Activated CD8-positive, alpha-beta T cell treated with anti-CD3 and anti-CD28 coated beads, Interleukin-2, amount 10 ng/mL, durations not matched to agents 7 days and 5 days (primary cell): Measurements from ENCODE around the gene SLC25A20. TPM values are rescaled to one million over a fixed set of nuclear protein-coding genes. Genes with fewer than 3 reads are reported as not detected.
"Not testable (repeated sequence)": the region's sequence is repeated elsewhere in the genome, so short reads cannot be mapped to it uniquely, and the experiment has no call there.

Experiments used
- ATAC-seq: fragments of 150-1000 bp; cut with Tn5 transposase; one replicate; pipeline ENCODE4 v1.10.0; 2021; ENCODE audit warnings: moderate library complexity
- CTCF ChIA-PET: fragments of 350-600 bp; sonication (Branson Sonifier 250); formaldehyde crosslinking; loops from one replicate; lab custom pipeline; 2021; ENCODE audit warnings: antibody characterized with exemption; lab: Charles Lee
- POLR2A ChIA-PET: fragments of 350-600 bp; sonication (Branson Sonifier 250); formaldehyde crosslinking; loops from one replicate; lab custom pipeline; 2021; ENCODE audit warnings: antibody characterized with exemption; lab: Charles Lee
- DNase-seq: peaks from one replicate; pipeline ENCODE4 v3.0.0-alpha.2; 2020
- H3K27ac Mint-ChIP-seq: one replicate; pipeline ENCODE4 v1.8.0; 2021; ENCODE audit warnings: mild to moderate bottlenecking, mixed read lengths
- H3K27me3 Mint-ChIP-seq: one replicate; pipeline ENCODE4 v1.8.0; 2021; ENCODE audit warnings: low read depth, mixed read lengths
- H3K36me3 Mint-ChIP-seq: one replicate; pipeline ENCODE4 v1.8.0; 2021; ENCODE audit warnings: low read depth, mixed read lengths
- H3K4me1 Mint-ChIP-seq: one replicate; pipeline ENCODE4 v1.8.0; 2021; ENCODE audit warnings: low read depth, mixed read lengths
- H3K4me3 Mint-ChIP-seq: one replicate; pipeline ENCODE4 v1.8.0; 2021; ENCODE audit warnings: mild to moderate bottlenecking, mixed read lengths
- H3K9me3 Mint-ChIP-seq: one replicate; pipeline ENCODE4 v1.8.0; 2022; ENCODE audit warnings: mixed read lengths; ENCODE audit not compliant: insufficient read depth
- total RNA-seq, 2 experiments: library from RNA; stranded (reverse); gene quantifications; one replicate each; pipeline ENCODE4 v1.2.3, GENCODE V29; 2021

Gene SLC25A20
- total RNA-seq, 2 experiments from 2014 or later, result 29.9 to 33.1 TPM

DNA sequence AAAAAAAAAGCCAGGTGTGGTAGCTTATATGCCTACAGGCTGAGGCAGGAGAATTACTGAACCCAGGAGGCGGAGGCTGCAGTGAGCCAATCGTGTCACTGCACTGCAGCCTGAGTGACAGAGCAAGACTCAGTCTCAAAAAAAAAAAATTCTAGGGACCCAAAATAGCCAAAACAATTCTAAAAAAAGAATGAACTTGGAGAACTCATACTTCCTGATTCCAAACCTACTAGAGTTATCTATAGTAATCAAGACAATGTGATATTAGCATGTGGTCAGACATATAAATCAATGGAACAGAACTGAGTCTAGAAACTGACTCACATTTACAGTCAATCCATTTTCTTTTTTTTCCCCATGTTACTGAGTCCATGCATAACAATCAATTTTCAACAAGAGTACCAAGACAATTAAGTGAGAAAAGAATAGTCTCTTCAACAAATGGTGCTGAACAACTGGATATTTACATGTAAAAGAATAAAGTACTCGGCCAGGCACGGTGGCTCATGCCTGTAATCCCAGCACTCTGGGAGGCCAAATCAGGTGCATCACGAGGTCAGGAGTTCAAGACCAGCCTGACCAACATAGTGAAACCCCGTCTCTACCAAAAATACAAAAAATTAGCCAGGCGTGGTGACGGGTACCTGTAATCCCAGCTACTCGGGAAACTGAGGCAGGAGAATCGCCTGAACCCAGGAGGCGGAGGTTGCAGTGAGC is 62.9 kb downstream of the SLC25A20 start:
- Mint-ChIP-seq H3K36me3 (peaks cover 16% of the 10 kb centered on the region), H3K9me3 (no peaks in the 10 kb centered on the region), H3K27ac (no peak overlapping the region), H3K27me3 (no peaks in the 10 kb centered on the region), H3K4me3 (no peak overlapping the region), H3K4me1 (no peaks in the 10 kb centered on the region)
- ChIA-PET CTCF (no interaction called here), POLR2A (no interaction called here)
- no peak for ATAC-seq
- DNase-seq, result no peak

DNA sequence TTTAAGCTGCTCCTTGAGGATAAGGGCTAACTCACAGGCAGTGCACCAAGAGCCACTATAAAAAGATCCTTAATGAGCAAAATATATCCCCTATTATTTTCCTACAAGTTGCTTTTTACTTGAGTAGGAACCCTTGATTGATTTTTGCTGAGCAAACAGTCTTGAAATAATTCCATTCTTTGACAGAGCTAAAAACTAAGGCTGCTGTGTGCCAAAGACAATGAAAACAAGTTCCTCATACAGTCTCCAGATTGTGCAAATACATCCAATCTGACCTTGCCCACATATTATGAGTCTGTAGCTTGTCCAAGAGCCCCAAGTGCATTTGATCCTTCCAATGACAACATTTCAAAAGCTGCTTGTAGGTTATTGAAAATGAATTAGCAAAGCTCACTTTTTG is 66.0 kb downstream of the SLC25A20 start:
- POLR2A ChIA-PET, result no interaction called here
- no peaks in the 10 kb centered on the region for H3K27me3 Mint-ChIP-seq
- H3K27ac Mint-ChIP-seq, result no peak overlapping the region
- no peak for DNase-seq
- no peaks in the 10 kb centered on the region for H3K9me3 Mint-ChIP-seq
- no peak overlapping the region for H3K4me3 Mint-ChIP-seq
- H3K4me1 Mint-ChIP-seq, result no peaks in the 10 kb centered on the region
- peaks cover 14% of the 10 kb centered on the region for H3K36me3 Mint-ChIP-seq
- ATAC-seq, result no peak
- CTCF ChIA-PET, result interaction anchor here (0.8 to 1.5 kb wide), 5 partner anchors 13 to 393 kb away, joined by 3 to 6 read pairs (median 3); partner anchors contain the start of genes CCDC51, PRKAR2A and TMA7

DNA sequence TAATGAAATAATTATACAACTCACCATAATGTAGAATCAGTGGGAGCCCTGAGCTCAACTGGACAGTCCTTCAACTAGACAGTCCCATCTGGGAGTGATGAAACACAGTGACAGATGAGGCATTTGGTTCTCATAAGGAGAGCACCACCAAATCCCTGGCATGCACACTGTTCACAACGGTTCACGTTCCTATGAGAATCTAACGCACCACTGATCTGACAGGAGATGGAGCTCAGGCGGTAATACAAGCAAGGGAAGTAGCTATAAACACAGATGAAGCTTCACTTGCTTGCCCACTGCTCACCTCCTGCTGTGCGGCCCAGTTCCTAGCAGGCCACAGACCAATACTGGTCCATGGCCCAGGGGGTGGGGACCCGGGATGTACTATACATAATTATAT is 68.0 kb downstream of the SLC25A20 start:
- Mint-ChIP-seq H3K27me3 (no peaks in the 10 kb centered on the region), H3K4me3 (no peak overlapping the region), H3K9me3 (no peaks in the 10 kb centered on the region), H3K27ac (no peak overlapping the region), H3K36me3 (peaks cover 6% of the 10 kb centered on the region), H3K4me1 (no peaks in the 10 kb centered on the region)
- ChIA-PET POLR2A (no interaction called here), CTCF (no interaction called here)
- no peak for DNase-seq
- no peak for ATAC-seq

DNA sequence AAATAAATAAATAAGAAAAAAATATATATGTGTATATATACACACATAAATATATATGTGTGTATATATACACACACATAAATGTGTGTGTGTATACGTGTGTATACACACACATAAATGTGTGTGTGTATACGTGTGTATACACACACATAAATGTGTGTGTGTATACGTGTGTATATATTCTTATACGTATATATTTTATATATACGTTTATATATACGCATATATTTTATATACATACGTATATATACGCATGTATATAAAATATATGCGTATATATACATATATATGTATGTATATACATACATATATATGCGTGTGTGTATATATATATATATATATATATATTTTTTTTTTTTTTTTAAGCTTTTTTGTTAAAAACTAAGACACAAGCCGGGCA is 69.2 kb downstream of the SLC25A20 start:
- H3K9me3 Mint-ChIP-seq, H3K4me1 Mint-ChIP-seq, POLR2A ChIA-PET, H3K36me3 Mint-ChIP-seq, DNase-seq, CTCF ChIA-PET, H3K4me3 Mint-ChIP-seq, H3K27ac Mint-ChIP-seq, ATAC-seq, H3K27me3 Mint-ChIP-seq: not testable (repeated sequence)

DNA sequence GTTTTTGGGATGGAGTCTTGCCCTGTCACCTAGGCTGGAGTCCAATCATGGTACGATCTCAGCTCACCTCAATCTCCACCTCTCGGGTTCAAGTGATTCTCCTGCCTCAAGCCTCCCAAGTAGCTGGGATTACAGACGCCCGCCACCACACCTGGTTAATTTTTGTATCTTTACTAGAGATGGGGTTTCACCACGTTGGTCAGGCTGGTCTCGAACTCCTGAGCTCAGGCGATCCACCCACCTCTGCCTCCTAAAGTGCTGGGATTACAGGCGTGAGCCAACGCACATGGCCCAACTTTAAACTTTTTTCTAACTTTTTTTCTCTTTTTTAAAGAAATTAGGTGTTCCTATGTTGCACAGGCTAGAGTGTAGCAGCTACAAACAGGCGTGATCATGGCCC is 70.8 kb downstream of the SLC25A20 start:
- DNase-seq, POLR2A ChIA-PET, H3K4me1 Mint-ChIP-seq, H3K4me3 Mint-ChIP-seq, CTCF ChIA-PET, ATAC-seq, H3K9me3 Mint-ChIP-seq, H3K27me3 Mint-ChIP-seq, H3K27ac Mint-ChIP-seq, H3K36me3 Mint-ChIP-seq: not testable (repeated sequence)

DNA sequence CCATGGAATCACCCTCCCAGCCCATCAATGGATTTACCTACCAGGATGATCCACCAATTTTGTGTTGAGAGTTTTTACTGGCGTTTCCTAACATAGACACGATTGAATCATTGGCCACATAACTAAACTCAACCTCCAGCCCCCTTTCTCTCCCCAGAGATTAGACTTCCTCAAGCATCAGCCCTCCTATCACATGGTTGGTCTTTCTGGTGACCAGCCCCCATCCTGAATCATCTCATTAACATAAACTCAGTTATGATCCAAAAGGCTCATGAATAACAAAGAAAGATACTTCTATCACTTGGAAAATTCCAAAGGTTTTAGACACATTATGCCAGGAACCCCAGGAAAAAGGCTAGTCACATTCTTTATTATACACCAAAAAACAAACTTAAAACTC is 72.2 kb downstream of the SLC25A20 start:
- ATAC-seq (no peak), DNase-seq (no peak)
- Mint-ChIP-seq H3K4me1 (no peaks in the 10 kb centered on the region), H3K36me3 (peaks cover 4% of the 10 kb centered on the region), H3K27me3 (no peaks in the 10 kb centered on the region), H3K27ac (no peak overlapping the region), H3K9me3 (no peaks in the 10 kb centered on the region), H3K4me3 (no peak overlapping the region)
- POLR2A ChIA-PET, result no interaction called here
- CTCF ChIA-PET, result no interaction called here

DNA sequence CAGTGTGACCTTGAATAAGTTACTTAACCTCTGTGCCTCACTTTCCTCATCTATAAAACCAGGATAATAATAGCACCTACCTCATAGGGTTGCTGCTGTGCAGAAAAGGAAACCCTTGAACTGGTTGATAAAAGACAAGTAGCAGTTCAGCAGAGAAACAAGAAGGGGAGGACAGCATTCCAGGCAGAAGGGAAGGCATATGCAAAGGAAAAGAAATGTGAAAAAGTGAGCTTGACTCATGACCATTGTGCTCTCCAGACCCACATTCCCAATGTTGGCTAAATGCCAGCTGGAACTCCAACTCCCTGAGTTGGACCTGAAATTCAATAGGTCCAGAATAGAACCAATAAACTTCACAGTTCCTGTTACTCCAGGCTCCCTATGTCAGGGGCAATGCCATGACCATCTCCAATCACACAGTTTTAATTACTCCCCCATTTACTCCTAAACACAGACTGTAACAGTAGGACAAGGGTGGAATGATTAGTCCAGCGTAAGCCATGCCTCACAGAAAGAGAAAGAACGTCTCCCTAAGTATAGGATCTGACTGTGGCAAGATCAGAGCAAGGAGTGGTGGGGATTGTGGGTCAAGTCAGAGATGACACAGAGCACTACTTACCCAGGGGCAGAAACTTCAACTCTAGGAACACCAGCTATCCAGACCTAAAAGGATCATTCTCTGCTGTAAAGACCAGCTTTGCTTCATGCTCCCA is 77.9 kb downstream of the SLC25A20 start:
- H3K36me3 Mint-ChIP-seq, result peaks cover 4% of the 10 kb centered on the region
- no peak overlapping the region for H3K4me3 Mint-ChIP-seq
- ChIA-PET CTCF (no interaction called here), POLR2A (no interaction called here)
- no peak overlapping the region for H3K27ac Mint-ChIP-seq
- H3K4me1 Mint-ChIP-seq, result peaks cover 14% of the 10 kb centered on the region
- no peaks in the 10 kb centered on the region for H3K9me3 Mint-ChIP-seq
- H3K27me3 Mint-ChIP-seq, result no peaks in the 10 kb centered on the region
- DNase-seq (no peak), ATAC-seq (no peak)

DNA sequence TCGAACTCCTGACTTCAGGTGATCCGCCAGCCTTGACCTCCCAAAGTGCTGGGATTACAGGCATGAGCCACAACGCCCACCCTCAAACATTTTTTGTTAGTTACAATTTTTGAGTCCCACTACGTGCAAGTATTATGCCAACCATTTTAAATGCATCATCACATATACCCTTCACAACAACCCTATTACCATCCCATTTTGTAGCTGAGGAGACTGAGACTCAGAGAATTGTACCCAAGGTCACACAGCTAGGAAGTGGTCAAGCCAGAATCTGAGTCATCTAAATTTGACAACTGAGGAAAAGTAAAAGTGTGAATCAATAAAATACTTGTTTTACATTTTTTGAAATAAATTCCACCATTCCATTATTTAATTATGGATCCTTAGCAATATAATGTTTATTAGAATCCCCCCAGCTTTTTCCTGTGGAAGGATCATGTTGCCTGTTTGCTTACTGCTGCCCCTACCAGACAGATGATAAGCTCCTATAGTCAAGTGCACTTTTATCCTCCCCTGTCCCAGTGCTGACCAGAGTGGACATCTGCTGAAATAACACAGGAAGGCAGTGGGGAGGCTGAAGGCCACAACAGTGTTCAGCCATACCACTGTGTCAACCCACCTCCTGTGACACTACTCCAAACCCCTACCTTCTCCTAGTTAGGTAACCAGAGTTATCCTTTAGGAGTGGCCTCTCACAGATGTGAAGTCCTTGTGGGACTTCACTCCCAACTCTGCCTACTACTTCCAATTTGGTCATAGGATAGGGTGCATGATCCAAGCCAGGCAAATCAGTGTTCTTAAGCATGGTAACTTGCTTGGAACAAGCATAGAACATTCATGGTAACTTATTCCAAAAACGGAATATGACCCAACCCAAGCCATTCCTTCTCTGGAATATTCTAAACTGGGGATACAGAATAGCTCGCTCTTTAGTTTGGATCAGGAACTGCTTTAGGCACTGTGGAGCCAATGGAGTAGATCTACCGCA is 79.2 kb downstream of the SLC25A20 start:
- H3K4me3 Mint-ChIP-seq, result no peak overlapping the region
- peaks cover 15% of the 10 kb centered on the region for H3K4me1 Mint-ChIP-seq
- DNase-seq, result no peak
- no peaks in the 10 kb centered on the region for H3K9me3 Mint-ChIP-seq
- CTCF ChIA-PET, result no interaction called here
- H3K27ac Mint-ChIP-seq, result no peak overlapping the region
- ATAC-seq, result no peak
- peaks cover 5% of the 10 kb centered on the region for H3K36me3 Mint-ChIP-seq
- no peaks in the 10 kb centered on the region for H3K27me3 Mint-ChIP-seq
- POLR2A ChIA-PET, result interaction anchor here (0.5 kb wide), 1 partner anchor 379 kb away, joined by 3 read pairs; no protein-coding TSS in a partner anchor

DNA sequence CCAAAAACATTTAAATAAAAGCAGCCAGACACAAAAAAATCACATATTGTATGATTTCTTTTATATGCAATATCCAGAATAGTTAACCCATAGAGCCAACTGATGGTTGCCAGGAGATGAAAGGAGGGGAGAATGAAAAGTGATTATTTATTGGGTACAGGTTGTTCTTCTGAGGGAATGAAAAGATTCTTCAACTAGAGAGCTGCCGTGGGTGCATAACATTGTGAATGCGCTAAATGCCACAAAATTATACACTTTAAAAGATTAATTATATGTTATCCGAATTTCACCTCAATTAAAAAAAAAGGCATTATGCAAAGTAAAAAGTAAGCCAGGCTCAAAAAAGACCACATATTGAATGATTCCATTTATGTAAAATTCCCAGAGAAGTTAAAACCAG is 87.2 kb downstream of the SLC25A20 start:
- Mint-ChIP-seq H3K9me3 (peaks cover 17% of the 10 kb centered on the region), H3K27me3 (no peaks in the 10 kb centered on the region), H3K4me1 (peaks cover 27% of the 10 kb centered on the region), H3K4me3 (no peak overlapping the region), H3K36me3 (peaks cover 17% of the 10 kb centered on the region), H3K27ac (peak overlapping the region; percentile 88)
- ChIA-PET CTCF (no interaction called here), POLR2A (no interaction called here)
- ATAC-seq (no peak), DNase-seq (no peak)
